Sigmoid colon (tissue), 7 donors: ENCODE results near the gene OR7C2. TPM values are rescaled to one million over a fixed set of nuclear protein-coding genes. Genes with fewer than 3 reads are reported as not detected.

ENCODE experiments used
- DNase-seq: peaks from one replicate; pipeline ENCODE4 v3.0.0-alpha.2; 2019
- H3K27ac ChIP-seq, 4 donors: fragments of 200-600 bp; sonication (generic); one replicate each; pipeline ENCODE4 v1.5.1; 2016 to 2019; ENCODE audit warnings: mild to moderate bottlenecking in 1 of 4
- H3K27me3 ChIP-seq, 3 donors: fragments of 200-600 bp; sonication (generic); one replicate each; pipeline ENCODE4 v1.5.1; 2019; ENCODE audit warnings: mild to moderate bottlenecking in 1 of 3
- H3K36me3 ChIP-seq, 4 donors: fragments of 200-600 bp; sonication (generic); one replicate each; pipeline ENCODE4 v1.5.1; 2016 to 2019
- H3K4me1 ChIP-seq, 4 donors: fragments of 200-600 bp; sonication (generic); one replicate each; pipeline ENCODE4 v1.5.1; 2017 to 2019
- H3K4me3 ChIP-seq, 4 donors: fragments of 200-600 bp; sonication (generic); one replicate each; pipeline ENCODE4 v1.5.1; 2017 to 2019; ENCODE audit warnings: mild to moderate bottlenecking in 2 of 4, moderate library complexity in 1 of 4
- H3K9me3 ChIP-seq, 4 donors: fragments of 200-600 bp in 3 of 4; sonication (generic) in 3 of 4; one replicate each; pipeline versions ENCODE4 v1.5.1 to v1.6.1; 2013 to 2019
- EP300 ChIP-seq, 4 donors: sonication (generic); formaldehyde crosslinking; IDR thresholded peaks; one replicate each; pipeline ENCODE4 v1.6.1; 2017; ENCODE audit warnings: antibody characterized with exemption in 4 of 4
- POLR2A ChIP-seq, 2 donors: fragments of 450-650 bp; IDR thresholded peaks; one replicate each; pipeline ENCODE4 v1.6.1; 2016; ENCODE audit warnings: antibody characterized with exemption in 2 of 2, mild to moderate bottlenecking in 2 of 2, moderate library complexity in 2 of 2
- POLR2AphosphoS5 ChIP-seq, 4 donors: sonication (generic); formaldehyde crosslinking; IDR thresholded peaks; one replicate each; pipeline ENCODE4 v1.6.1; 2017; ENCODE audit warnings: antibody characterized with exemption in 4 of 4
- WGBS, 2 donors: extraction: QIAGEN DNeasy Blood & Tissue Kit; methylation state at CpG; one replicate each; pipeline ENCODE4 v1.1.7; 2013; 5-methylcytosine and 5-hydroxymethylcytosine counted together
- intact Hi-C: fragments of 100-400 bp; cut with DNase I; formaldehyde crosslinking; loops from one replicate; pipeline ENCODE4 v1.15.1; 2023
- polyA plus RNA-seq, 3 donors: library from polyadenylated mRNA; stranded (reverse); fragments of 200-250 nt; gene quantifications; one replicate each; pipeline ENCODE4 v1.2.3, GENCODE V29; 2013
- total RNA-seq, 4 donors: library from RNA; depleted of rRNA; stranded (reverse); fragments of >200 nt; gene quantifications; one replicate each; pipeline ENCODE4 v1.1.0, GENCODE V29; 2016
- TF ChIP-seq, protein P1 (sequence below), 4 experiments: fragments of 450-650 bp in 3 of 4; fragments of 200-600 bp in 1 of 4; IDR thresholded peaks; one replicate each; pipeline ENCODE4 v1.5.1; 2016 to 2019; ENCODE audit warnings: antibody characterized with exemption in 4 of 4, mild to moderate bottlenecking in 3 of 4, moderate library complexity in 2 of 4
- donor health status: healthy with polysubstance abuse.
- donor health status: Bipolar disorder and iron deficiency.
- donor health status: healthy.

The OR7C2 gene
- total RNA-seq, result not detected
- not detected for polyA plus RNA-seq

DNA sequence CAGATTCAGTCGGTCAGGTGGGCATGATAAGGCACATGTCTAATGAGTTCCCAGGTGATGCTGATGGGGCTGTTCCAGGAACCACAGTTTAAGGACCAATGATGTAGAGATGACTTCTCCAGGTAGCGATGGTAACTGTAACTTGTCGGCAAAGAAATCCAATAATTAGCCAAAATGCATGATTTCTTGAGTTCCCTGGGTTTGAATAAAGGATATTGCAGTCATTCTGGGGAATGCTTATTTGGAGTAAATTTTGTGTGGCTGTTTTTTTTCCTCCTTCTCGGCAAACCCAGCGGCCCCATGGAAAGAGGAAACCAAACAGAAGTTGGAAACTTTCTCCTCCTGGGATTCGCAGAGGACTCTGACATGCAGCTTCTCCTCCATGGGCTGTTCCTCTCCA, at the start of gene OR7C2:
TSS of gene OR7C2 (plus strand) at position 301 of the 400 bp plus-strand sequence. CDS start at position 301, 0 bp downstream.
- 89 to 93% methylated on average over 6 of the region's 6 CpGs for WGBS, 2 donors
- intact Hi-C loops, result no loop called here
- H3K27ac ChIP-seq, result no peak within 1 kb of the TSS
- no peaks in the 10 kb centered on the region for H3K36me3 ChIP-seq
- no peaks in the 10 kb centered on the region for H3K4me1 ChIP-seq
- no peak within 1 kb of the TSS for H3K4me3 ChIP-seq
- H3K9me3 ChIP-seq, result no peaks in the 10 kb centered on the region
- TF ChIP-seq EP300 (IDR thresholded peaks at IDR 0.05) (no peak), POLR2A (IDR thresholded peaks at IDR 0.05) (no peak), POLR2AphosphoS5 (IDR thresholded peaks at IDR 0.05) (no peak)
- TF ChIP-seq, protein P1, sequence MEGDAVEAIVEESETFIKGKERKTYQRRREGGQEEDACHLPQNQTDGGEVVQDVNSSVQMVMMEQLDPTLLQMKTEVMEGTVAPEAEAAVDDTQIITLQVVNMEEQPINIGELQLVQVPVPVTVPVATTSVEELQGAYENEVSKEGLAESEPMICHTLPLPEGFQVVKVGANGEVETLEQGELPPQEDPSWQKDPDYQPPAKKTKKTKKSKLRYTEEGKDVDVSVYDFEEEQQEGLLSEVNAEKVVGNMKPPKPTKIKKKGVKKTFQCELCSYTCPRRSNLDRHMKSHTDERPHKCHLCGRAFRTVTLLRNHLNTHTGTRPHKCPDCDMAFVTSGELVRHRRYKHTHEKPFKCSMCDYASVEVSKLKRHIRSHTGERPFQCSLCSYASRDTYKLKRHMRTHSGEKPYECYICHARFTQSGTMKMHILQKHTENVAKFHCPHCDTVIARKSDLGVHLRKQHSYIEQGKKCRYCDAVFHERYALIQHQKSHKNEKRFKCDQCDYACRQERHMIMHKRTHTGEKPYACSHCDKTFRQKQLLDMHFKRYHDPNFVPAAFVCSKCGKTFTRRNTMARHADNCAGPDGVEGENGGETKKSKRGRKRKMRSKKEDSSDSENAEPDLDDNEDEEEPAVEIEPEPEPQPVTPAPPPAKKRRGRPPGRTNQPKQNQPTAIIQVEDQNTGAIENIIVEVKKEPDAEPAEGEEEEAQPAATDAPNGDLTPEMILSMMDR (IDR thresholded peaks at IDR 0.05), result no peak
- H3K27me3 ChIP-seq, result no peaks in the 10 kb centered on the region
- DNase-seq, result no peak

DNA sequence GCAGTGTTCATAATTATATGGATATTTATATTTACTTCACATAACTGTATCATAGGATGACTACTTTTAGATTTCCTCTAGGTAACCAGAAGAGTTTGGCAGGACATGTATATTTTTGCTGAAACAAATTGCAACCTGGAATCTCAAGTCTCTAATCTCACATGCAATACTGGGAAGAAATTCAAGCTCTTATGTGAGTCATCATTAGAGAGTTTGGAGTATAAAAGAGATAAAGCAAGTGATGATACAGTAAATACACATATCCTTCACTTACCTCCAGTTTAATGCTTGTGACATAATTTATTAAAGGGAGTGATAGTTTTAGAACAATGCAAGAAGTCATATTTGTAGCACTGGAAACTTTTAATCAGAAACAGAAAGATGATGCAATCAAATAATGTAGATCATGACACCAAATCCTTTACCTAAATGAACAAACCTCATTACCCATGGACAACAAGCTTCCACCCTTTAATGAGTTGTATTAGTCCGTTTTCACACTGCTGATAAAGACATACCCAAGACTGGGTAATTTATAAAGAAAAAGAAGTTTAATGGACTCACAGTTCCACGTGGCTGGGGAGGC, 39.5 kb upstream of the OR7C2 start:
- no peak for DNase-seq
- H3K4me1 ChIP-seq, result no peaks in the 10 kb centered on the region
- H3K27me3 ChIP-seq, result peaks cover 0 to 16% (median 0%) of the 10 kb centered on the region in 3 donors
- H3K36me3 ChIP-seq, result no peaks in the 10 kb centered on the region
- H3K4me3 ChIP-seq, result no peak overlapping the region
- TF ChIP-seq EP300 (IDR thresholded peaks at IDR 0.05) (no peak), POLR2A (IDR thresholded peaks at IDR 0.05) (no peak), POLR2AphosphoS5 (IDR thresholded peaks at IDR 0.05) (no peak)
- TF ChIP-seq, protein P1 (IDR thresholded peaks at IDR 0.05), result no peak
- intact Hi-C loops, result no loop called here
- H3K27ac ChIP-seq, result no peak overlapping the region
- 21 to 38% methylated on average over 2 of the region's 2 CpGs for WGBS, 2 donors
- no peaks in the 10 kb centered on the region for H3K9me3 ChIP-seq

DNA sequence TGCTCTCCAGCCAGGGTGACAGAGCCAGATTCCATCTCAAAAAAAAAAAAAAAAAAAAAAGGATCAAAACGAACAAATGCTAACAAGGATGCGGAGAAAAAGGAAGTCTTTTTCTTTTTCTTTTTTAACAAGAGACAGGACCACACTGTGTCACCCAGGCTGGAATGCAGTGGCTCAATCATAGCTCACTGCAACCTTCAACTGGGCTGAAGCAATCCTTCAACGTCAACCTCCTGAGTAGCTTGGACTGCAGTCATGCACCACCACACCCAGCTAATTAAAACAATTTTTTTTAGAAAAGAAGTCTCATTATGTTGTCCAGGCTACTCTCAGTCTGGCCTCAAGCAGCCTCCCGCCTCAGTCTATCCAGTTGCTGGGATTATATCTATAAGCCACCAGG, 34.6 kb upstream of the OR7C2 start:
- intact Hi-C loops, result no loop called here
- no peak overlapping the region for H3K27ac ChIP-seq
- H3K4me3 ChIP-seq, result no peak overlapping the region
- DNase-seq, result no peak
- TF ChIP-seq POLR2AphosphoS5 (IDR thresholded peaks at IDR 0.05) (no peak), POLR2A (IDR thresholded peaks at IDR 0.05) (no peak), EP300 (IDR thresholded peaks at IDR 0.05) (no peak)
- TF ChIP-seq, protein P1 (IDR thresholded peaks at IDR 0.05), result no peak
- no peaks in the 10 kb centered on the region for H3K4me1 ChIP-seq
- WGBS, 2 donors, result 64 to 82% methylated on average over 4 of the region's 4 CpGs
- H3K36me3 ChIP-seq, result no peaks in the 10 kb centered on the region
- H3K9me3 ChIP-seq, result no peaks in the 10 kb centered on the region
- peaks cover 0 to 3% (median 0%) of the 10 kb centered on the region in 3 donors for H3K27me3 ChIP-seq

DNA sequence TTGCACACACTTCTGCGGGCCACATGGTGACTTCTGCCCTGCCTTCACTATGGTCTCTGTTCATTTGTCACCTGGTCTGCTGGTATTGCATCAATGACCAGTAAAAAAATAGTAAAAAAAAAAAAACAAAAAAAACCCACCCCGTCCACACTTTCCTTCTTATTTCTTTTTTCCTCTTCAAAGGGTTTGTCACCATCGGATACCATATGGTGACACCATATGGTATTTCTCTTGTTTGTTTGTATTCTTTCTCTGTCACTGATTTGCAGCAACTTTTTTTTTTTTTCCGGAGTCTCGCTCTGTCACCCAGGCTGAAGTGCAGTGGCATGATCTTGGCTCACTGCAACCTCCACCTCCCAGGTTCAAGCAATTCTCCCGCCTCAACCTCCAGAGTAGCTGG, 26.2 kb upstream of the OR7C2 start:
- intact Hi-C loops, result no loop called here
- Histone ChIP-seq H3K4me1 (no peaks in the 10 kb centered on the region), H3K27ac (no peak overlapping the region), H3K9me3 (no peaks in the 10 kb centered on the region), H3K36me3 (no peaks in the 10 kb centered on the region), H3K4me3 (no peak overlapping the region), H3K27me3 (peaks cover 0 to 10% (median 0%) of the 10 kb centered on the region in 3 donors)
- TF ChIP-seq, protein P1 (IDR thresholded peaks at IDR 0.05), result no peak
- TF ChIP-seq POLR2A (IDR thresholded peaks at IDR 0.05) (no peak), POLR2AphosphoS5 (IDR thresholded peaks at IDR 0.05) (no peak), EP300 (IDR thresholded peaks at IDR 0.05) (no peak)
- WGBS, 2 donors, result 69 to 79% methylated on average over 6 of the region's 6 CpGs
- DNase-seq, result no peak

DNA sequence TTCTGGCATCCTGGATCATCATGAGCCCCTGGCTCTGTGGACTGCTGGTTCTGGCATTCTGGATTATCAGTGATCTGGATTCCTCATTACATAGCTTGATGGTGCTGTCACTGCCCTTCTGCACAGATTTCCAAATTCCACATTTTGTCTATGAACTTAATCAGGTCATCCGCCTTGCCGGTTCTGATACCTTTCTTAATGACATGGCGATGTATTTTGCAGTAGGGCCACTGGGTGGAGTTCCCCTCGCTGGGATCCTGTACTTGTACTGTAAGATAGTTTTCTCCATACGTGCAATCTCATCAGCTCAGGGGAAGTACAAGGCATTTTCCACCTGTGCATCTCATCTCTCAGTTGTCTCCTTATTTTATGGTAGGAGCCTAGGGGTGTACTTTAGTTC, 24.4 kb upstream of the OR7C2 start:
- TF ChIP-seq POLR2AphosphoS5 (IDR thresholded peaks at IDR 0.05) (no peak), EP300 (IDR thresholded peaks at IDR 0.05) (no peak), POLR2A (IDR thresholded peaks at IDR 0.05) (no peak)
- TF ChIP-seq, protein P1 (IDR thresholded peaks at IDR 0.05), result no peak
- H3K4me1 ChIP-seq, result no peaks in the 10 kb centered on the region
- H3K9me3 ChIP-seq, result no peaks in the 10 kb centered on the region
- no peaks in the 10 kb centered on the region for H3K36me3 ChIP-seq
- DNase-seq, result no peak
- WGBS, 2 donors, result 40 to 66% methylated on average over 5 of the region's 5 CpGs
- H3K27ac ChIP-seq, result no peak overlapping the region
- intact Hi-C loops, result no loop called here
- H3K27me3 ChIP-seq, result peaks cover 0 to 10% (median 0%) of the 10 kb centered on the region in 3 donors
- no peak overlapping the region for H3K4me3 ChIP-seq
